PC-3 (cell line): ENCODE measurements around the gene WDFY4. TPM values are rescaled to one million over a fixed set of nuclear protein-coding genes. Genes with fewer than 3 reads are reported as not detected.

ENCODE experiments used
- ATAC-seq: fragments of 200-7000 bp; cut with Tn5 transposase; 2 replicates; pipeline ENCODE4 v1.9.1; 2020; ENCODE audit warnings: mild to moderate bottlenecking, moderate library complexity
- BruUV-seq: library from RNA; stranded (reverse); fragments of 400-500 nt; replicated peaks from 2 replicates; lab custom pipeline; 2021; lab: Mats Ljungman, UMichigan
- CTCF ChIA-PET: fragments of 300-600 bp; sonication (Branson Sonifier 250); formaldehyde crosslinking; loops from one replicate; lab custom pipeline; 2022; ENCODE audit warnings: antibody characterized with exemption; lab: Charles Lee
- POLR2A ChIA-PET: fragments of 300-600 bp; sonication (Branson Sonifier 250); formaldehyde crosslinking; loops from one replicate; lab custom pipeline; 2022; ENCODE audit warnings: antibody characterized with exemption; ENCODE audit not compliant: unreplicated experiment; lab: Charles Lee
- DNase-seq: peaks from one replicate; pipeline ENCODE4 v3.0.0-alpha.2; 2015
- H2AFZ ChIP-seq: fragments of 300-600 bp; sonication (generic); 2 replicates; pipeline ENCODE4 v1.6.0; 2016; ENCODE audit warnings: antibody characterized with exemption, low read length
- H3F3A ChIP-seq: fragments of 300-600 bp; sonication (generic); one replicate; pipeline ENCODE4 v1.6.0; 2017; ENCODE audit warnings: antibody characterized with exemption, low read length, control low read depth, mild to moderate bottlenecking; ENCODE audit not compliant: unreplicated experiment
- H3K27ac ChIP-seq: fragments of 300-600 bp; sonication (generic); 2 replicates; pipeline ENCODE4 v1.5.1; 2016; ENCODE audit warnings: mild to moderate bottlenecking, low read length
- H3K27me3 ChIP-seq: fragments of 300-600 bp; sonication (generic); 2 replicates; pipeline ENCODE4 v1.6.1; 2016; ENCODE audit warnings: low read length, mixed read lengths
- H3K36me3 ChIP-seq: fragments of 300-600 bp; sonication (generic); 2 replicates; pipeline ENCODE4 v1.6.1; 2016; ENCODE audit warnings: low read depth, mixed run types, low read length, mixed read lengths
- H3K4me1 ChIP-seq: fragments of 300-600 bp; sonication (generic); 2 replicates; pipeline ENCODE4 v1.5.1; 2016; ENCODE audit warnings: low read length; ENCODE audit not compliant: insufficient read depth
- H3K4me2 ChIP-seq: fragments of 300-600 bp; sonication (generic); 2 replicates; pipeline ENCODE4 v1.6.0; 2016; ENCODE audit warnings: low read length
- H3K4me3 ChIP-seq: fragments of 300-600 bp; sonication (generic); 2 replicates; pipeline ENCODE4 v1.5.1; 2016; ENCODE audit warnings: mild to moderate bottlenecking, low read length, mixed read lengths
- H3K79me2 ChIP-seq: fragments of 300-600 bp; sonication (generic); 2 replicates; pipeline ENCODE4 v1.6.1; 2017; ENCODE audit warnings: low read length, mixed read lengths
- H3K9ac ChIP-seq: fragments of 300-600 bp; sonication (generic); 2 replicates; pipeline ENCODE4 v1.6.0; 2016; ENCODE audit warnings: mild to moderate bottlenecking, low read length
- H3K9me2 ChIP-seq: fragments of 300-600 bp; sonication (generic); replicated peaks from 2 replicates; pipeline ENCODE4 v1.6.1; 2016; ENCODE audit warnings: mixed run types, low read length, mixed read lengths
- H3K9me3 ChIP-seq: fragments of 300-600 bp; sonication (generic); 2 replicates; pipeline ENCODE4 v1.6.1; 2016; ENCODE audit warnings: low read length, mixed read lengths
- H4K20me1 ChIP-seq: fragments of 300-600 bp; sonication (generic); 2 replicates; pipeline ENCODE4 v1.6.1; 2016; ENCODE audit warnings: low read length, mixed read lengths
- CTCF ChIP-seq: fragments of 300-600 bp; sonication (generic); conservative IDR thresholded peaks from 2 replicates; pipeline ENCODE4 v1.5.1; 2017; ENCODE audit warnings: antibody characterized with exemption, low read depth, mild to moderate bottlenecking, low read length
- EZH2 ChIP-seq: fragments of 300-600 bp; sonication (generic); IDR thresholded peaks from one replicate; pipeline ENCODE4 v1.6.1; 2017; ENCODE audit warnings: antibody characterized with exemption, mild to moderate bottlenecking, low read length; ENCODE audit not compliant: unreplicated experiment
- EZH2phosphoT487 ChIP-seq: fragments of 300-600 bp; sonication (generic); IDR thresholded peaks from 2 replicates; pipeline ENCODE4 v1.6.1; 2018; ENCODE audit warnings: mild to moderate bottlenecking, antibody characterized with exemption, low read length, borderline replicate concordance
- intact Hi-C: fragments of 100-400 bp; cut with micrococcal nuclease; formaldehyde crosslinking; loops from 2 replicates; pipeline ENCODE4 v1.9.0; 2023
- total RNA-seq: library from RNA; depleted of rRNA; stranded (reverse); fragments of >200 nt; gene quantifications from 2 replicates; pipeline ENCODE4 v1.2.3, GENCODE V29; 2014

WDFY4 gene
- total RNA-seq, 1 experiment from 2014 or later = not detected

- intact Hi-C loops = no loop called here
- CTCF ChIA-PET = no interaction called here
- BruUV-seq = no TSS peak
These were observed 65.3 kb downstream of the WDFY4 start for GRCh38 chr10:48750019-48750418.

GRCh38 chr10:48750991-48751390, 66.3 kb downstream of the WDFY4 start:
- Histone ChIP-seq H3K79me2 (no peaks in the 10 kb centered on the region), H2AFZ (no peak overlapping the region), H3K27ac (no peak overlapping the region), H3K9me3 (no peaks in the 10 kb centered on the region), H3K4me2 (no peak overlapping the region), H3K27me3 (peaks cover 21% of the 10 kb centered on the region; the same call in 1 of the 2 replicates), H3F3A (no peaks in the 10 kb centered on the region), H4K20me1 (no peaks in the 10 kb centered on the region), H3K4me3 (no peak overlapping the region), H3K4me1 (no peaks in the 10 kb centered on the region), H3K36me3 (no peaks in the 10 kb centered on the region), H3K9ac (no peak overlapping the region), H3K9me2 (no peaks in the 10 kb centered on the region)
- DNase-seq = no peak
- ATAC-seq = no peak
- no TSS peak for BruUV-seq
- TF ChIP-seq CTCF (no peak), EZH2phosphoT487 (no peak), EZH2 (no peak)
- CTCF ChIA-PET = no interaction called here
- POLR2A ChIA-PET = no interaction called here
- intact Hi-C loops = no loop called here

More at GRCh38 chr10:48750019-48750418, 65.3 kb downstream of the WDFY4 start:
- Histone ChIP-seq H3K4me1 (no peaks in the 10 kb centered on the region), H3K27ac (no peak overlapping the region), H3K36me3 (no peaks in the 10 kb centered on the region), H3K9me2 (no peaks in the 10 kb centered on the region), H3K4me2 (no peak overlapping the region), H3K27me3 (peaks cover 13% of the 10 kb centered on the region; the same call in 1 of the 2 replicates), H3F3A (no peaks in the 10 kb centered on the region), H3K79me2 (no peaks in the 10 kb centered on the region), H3K9ac (no peak overlapping the region), H3K9me3 (no peaks in the 10 kb centered on the region), H3K4me3 (no peak overlapping the region), H2AFZ (no peak overlapping the region), H4K20me1 (no peaks in the 10 kb centered on the region)
- ATAC-seq = no peak
- POLR2A ChIA-PET = no interaction called here
- TF ChIP-seq CTCF (no peak), EZH2 (no peak), EZH2phosphoT487 (no peak)
- DNase-seq = no peak

- CTCF ChIA-PET = no interaction called here
- no peak for DNase-seq
- peaks cover 27% of the 10 kb centered on the region; the same call in 1 of the 2 replicates for H3K27me3 ChIP-seq
- peak; percentile 19; the same call in 1 of the 2 replicates for TF ChIP-seq CTCF
- TF ChIP-seq EZH2phosphoT487 = no peak
- TF ChIP-seq EZH2 = no peak
- no peaks in the 10 kb centered on the region for H3K79me2 ChIP-seq
- POLR2A ChIA-PET = no interaction called here
- H3K9me3 ChIP-seq = no peaks in the 10 kb centered on the region
- H2AFZ ChIP-seq = no peak overlapping the region
- H3K4me3 ChIP-seq = no peak overlapping the region
- H3K36me3 ChIP-seq = no peaks in the 10 kb centered on the region
- no peak overlapping the region for H3K4me2 ChIP-seq
- H3K27ac ChIP-seq = no peak overlapping the region
- H3F3A ChIP-seq = no peaks in the 10 kb centered on the region
- intact Hi-C loops = no loop called here
- no peak for ATAC-seq
- H4K20me1 ChIP-seq = no peaks in the 10 kb centered on the region
- H3K4me1 ChIP-seq = no peaks in the 10 kb centered on the region
- BruUV-seq = no TSS peak
- H3K9ac ChIP-seq = no peak overlapping the region
- no peaks in the 10 kb centered on the region for H3K9me2 ChIP-seq
These were observed 67.1 kb downstream of the WDFY4 start for GRCh38 chr10:48751730-48752129.
